ENCODE results near the gene AOC3.
A peak's percentile ranks its signal among the peaks of the same experiment; 100 is the strongest.

Gene AOC3, protein sequence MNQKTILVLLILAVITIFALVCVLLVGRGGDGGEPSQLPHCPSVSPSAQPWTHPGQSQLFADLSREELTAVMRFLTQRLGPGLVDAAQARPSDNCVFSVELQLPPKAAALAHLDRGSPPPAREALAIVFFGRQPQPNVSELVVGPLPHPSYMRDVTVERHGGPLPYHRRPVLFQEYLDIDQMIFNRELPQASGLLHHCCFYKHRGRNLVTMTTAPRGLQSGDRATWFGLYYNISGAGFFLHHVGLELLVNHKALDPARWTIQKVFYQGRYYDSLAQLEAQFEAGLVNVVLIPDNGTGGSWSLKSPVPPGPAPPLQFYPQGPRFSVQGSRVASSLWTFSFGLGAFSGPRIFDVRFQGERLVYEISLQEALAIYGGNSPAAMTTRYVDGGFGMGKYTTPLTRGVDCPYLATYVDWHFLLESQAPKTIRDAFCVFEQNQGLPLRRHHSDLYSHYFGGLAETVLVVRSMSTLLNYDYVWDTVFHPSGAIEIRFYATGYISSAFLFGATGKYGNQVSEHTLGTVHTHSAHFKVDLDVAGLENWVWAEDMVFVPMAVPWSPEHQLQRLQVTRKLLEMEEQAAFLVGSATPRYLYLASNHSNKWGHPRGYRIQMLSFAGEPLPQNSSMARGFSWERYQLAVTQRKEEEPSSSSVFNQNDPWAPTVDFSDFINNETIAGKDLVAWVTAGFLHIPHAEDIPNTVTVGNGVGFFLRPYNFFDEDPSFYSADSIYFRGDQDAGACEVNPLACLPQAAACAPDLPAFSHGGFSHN

DNA sequence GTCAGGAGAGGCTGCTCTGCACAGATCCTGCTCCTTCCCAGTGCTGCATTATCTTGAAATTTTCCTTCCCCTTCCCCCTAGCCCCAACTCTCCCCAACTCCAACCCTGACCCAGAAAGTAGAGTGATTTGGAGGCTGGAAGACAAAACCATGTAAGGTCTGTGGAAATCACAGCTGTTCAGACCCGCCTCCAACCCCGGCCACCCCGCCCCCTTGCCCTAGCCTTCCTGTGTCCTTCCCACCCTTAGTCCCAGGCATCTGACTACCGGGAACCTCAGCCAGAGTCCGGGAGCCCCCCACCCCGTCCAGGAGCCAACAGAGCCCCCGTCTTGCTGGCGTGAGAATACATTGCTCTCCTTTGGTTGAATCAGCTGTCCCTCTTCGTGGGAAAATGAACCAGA is at the start of gene AOC3:
Gene AOC3, plus strand, starts transcription at position 246 of the 400 bp plus-strand sequence. Its CDS starts 145 bp downstream, at position 391.
- Histone ChIP-seq H3K27me3 (ENCODE audit: low read depth) (no peaks in the 10 kb centered on the region), H3K9me3 (no peaks in the 10 kb centered on the region), H3K36me3 (replicated peaks) (no peaks in the 10 kb centered on the region), H3K4me3 (no peak within 1 kb of the TSS), H3K4me1 (no peaks in the 10 kb centered on the region)
- DNase-seq (ENCODE audit: low spot score in 2 of 2) = no peak
- in situ Hi-C loops (cut with MboI; ENCODE audit: low sequenced_read_pairs) = no loop called here

DNA sequence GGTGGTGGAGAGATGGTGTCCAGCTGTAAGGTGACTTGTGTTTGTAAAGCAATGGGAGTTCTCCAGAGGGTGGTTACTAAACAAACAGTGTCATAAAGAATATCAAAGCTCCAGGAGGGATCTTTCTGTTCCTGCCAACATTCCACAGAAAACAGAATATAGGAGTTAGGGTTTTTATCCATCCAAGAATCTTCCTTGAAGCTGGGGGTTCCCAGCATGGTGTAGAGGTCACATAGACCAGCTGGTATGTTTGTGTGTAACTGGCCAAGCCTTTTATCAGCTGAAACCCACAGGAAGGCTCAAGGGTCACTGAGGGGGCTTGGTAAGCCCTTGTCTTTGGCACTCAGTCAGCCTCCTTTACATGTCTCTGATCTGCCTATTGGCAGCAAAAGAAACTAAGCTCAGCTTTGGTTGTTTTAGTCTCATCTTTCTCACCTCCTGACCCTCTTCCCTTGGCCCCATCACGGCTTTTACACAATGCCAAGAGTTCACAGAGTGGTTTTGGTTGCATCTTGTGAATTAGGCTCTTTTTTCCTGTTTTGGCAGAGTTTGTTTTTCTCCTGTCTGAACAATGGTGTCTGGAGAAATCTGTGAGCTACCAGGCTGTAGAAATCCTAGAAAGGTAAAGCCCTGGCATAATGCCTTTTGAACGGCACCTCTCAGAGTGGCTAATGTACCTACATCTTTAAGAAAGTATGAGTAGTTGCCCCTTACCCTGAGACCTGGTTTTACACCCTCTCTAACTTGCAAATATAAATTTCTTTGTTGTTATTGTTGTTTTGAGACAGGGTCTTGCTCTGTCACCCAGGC is 47.7 kb upstream of the AOC3 start:
- no peak overlapping the region for H3K4me3 ChIP-seq
- H3K4me1 ChIP-seq = no peaks in the 10 kb centered on the region
- H3K36me3 ChIP-seq (replicated peaks) = no peaks in the 10 kb centered on the region
- in situ Hi-C loops (cut with MboI; ENCODE audit: low sequenced_read_pairs) = no loop called here
- no peak for DNase-seq (ENCODE audit: low spot score in 2 of 2)
- no peaks in the 10 kb centered on the region for H3K9me3 ChIP-seq
- peaks cover 7% of the 10 kb centered on the region; the same call in 1 of the 2 replicates for H3K27me3 ChIP-seq (ENCODE audit: low read depth)

DNA sequence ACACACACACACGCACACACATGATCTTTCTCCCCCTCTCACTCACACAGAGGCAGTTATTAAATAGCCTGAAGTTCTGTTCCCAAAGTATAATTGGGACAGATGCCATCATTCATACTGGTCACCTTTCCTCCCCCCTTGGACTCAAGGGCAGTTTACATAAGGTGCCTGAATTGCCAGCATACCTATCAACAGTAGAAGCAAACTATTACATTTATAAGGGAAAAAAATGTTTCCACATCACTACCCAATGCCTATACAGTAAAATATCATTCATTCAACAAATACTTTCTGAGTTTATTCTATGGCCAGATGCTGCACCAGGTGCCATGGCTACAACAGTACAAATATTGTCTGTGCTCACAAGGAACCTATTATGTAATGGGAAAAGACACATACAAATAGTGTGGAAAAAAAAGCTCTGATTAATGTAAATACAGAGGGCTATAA is 46.1 kb upstream of the AOC3 start:
- Histone ChIP-seq H3K36me3 (replicated peaks) (no peaks in the 10 kb centered on the region; the same call in 1 of the 2 replicates), H3K4me3 (no peak overlapping the region), H3K9me3 (no peaks in the 10 kb centered on the region), H3K27me3 (ENCODE audit: low read depth) (peaks cover 7% of the 10 kb centered on the region; the same call in 1 of the 2 replicates), H3K4me1 (no peaks in the 10 kb centered on the region)
- in situ Hi-C loops (cut with MboI; ENCODE audit: low sequenced_read_pairs) = no loop called here
- no peak for DNase-seq (ENCODE audit: low spot score in 2 of 2)

DNA sequence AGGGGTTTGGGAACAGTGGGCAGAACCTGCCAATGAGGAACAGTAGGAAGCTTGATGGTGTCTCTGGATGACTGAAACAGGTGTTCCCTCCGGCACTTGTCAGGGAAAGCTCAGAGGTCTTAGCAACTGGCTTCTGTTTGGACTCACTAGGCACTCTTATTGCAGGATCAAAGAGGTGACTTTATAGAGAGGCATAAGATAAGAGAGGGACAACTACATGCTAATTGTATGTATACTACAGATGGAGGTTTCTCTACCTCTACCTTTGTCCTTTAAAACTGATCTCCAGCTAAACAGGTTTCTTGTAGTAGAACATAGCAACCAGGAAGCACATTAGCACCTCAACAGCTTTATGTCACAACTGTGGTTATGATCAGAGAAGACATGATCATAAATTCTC is 44.8 kb upstream of the AOC3 start:
- Histone ChIP-seq H3K9me3 (no peaks in the 10 kb centered on the region), H3K27me3 (ENCODE audit: low read depth) (peaks cover 7% of the 10 kb centered on the region; the same call in 1 of the 2 replicates), H3K4me3 (no peak overlapping the region), H3K36me3 (replicated peaks) (peaks cover 13% of the 10 kb centered on the region), H3K4me1 (no peaks in the 10 kb centered on the region)
- in situ Hi-C loops (cut with MboI; ENCODE audit: low sequenced_read_pairs) = no loop called here
- DNase-seq (ENCODE audit: low spot score in 2 of 2) = no peak

DNA sequence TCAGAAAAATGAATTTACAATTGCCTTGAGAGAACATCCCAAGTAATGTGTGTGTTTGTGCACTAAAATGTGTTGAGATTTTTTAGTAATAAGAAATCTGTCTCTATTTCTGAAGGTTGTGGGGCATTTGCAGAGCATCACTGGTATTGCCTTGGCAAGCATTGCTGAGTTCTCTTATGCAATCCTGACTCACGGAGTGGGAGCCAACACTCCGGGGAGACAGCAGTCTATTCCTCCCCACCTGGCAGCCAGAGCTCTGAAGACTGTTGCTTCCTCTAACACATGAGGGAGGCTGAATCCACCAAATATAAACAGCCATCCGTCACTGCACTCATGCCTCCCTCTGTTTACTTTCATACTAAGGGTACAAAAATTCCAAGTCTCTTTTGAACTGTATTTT is 41.7 kb upstream of the AOC3 start:
- H3K27me3 ChIP-seq (ENCODE audit: low read depth) = no peaks in the 10 kb centered on the region
- no peaks in the 10 kb centered on the region for H3K9me3 ChIP-seq
- no peak overlapping the region for H3K4me3 ChIP-seq
- in situ Hi-C loops (cut with MboI; ENCODE audit: low sequenced_read_pairs) = no loop called here
- no peaks in the 10 kb centered on the region for H3K4me1 ChIP-seq
- no peak for DNase-seq (ENCODE audit: low spot score in 2 of 2)
- H3K36me3 ChIP-seq (replicated peaks) = peaks cover 30% of the 10 kb centered on the region

DNA sequence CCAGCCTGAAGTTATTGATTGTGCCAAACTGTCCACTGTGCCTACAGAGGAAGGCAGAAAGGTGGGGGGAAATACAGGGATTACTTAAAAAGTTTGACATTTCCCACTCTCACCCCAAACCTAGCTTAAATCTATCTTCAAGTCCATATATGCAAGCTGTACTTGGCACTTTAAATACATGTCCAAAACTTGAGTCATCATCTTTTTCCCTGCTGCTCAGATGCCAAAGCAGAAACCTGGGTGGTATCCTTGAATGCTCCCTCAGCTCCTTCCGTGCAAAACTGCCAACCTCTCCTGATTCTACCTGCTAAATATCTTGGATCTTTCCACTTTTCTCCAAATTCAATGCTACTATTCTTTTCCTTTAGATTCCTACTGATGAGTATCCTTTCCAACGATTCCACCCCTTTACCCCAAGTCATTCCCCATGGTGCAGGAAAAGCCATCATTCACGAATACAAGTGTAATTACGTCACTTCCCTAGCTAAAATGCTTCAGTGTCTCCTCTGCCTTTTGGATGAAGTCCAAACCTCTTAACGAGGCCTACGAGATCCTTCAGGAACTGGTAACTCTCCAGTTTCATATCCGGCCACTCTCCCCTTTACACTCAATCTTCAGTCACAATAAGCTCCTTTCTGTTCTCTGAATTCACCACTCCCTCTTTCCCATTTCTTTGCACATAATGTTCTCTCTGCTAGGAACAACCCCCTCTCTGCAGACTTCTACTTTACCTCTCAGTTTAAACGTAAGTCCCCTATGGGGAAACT is 36.2 kb upstream of the AOC3 start:
- H3K36me3 ChIP-seq (replicated peaks) = peaks cover 81% of the 10 kb centered on the region
- no peak for DNase-seq (ENCODE audit: low spot score in 2 of 2)

DNA sequence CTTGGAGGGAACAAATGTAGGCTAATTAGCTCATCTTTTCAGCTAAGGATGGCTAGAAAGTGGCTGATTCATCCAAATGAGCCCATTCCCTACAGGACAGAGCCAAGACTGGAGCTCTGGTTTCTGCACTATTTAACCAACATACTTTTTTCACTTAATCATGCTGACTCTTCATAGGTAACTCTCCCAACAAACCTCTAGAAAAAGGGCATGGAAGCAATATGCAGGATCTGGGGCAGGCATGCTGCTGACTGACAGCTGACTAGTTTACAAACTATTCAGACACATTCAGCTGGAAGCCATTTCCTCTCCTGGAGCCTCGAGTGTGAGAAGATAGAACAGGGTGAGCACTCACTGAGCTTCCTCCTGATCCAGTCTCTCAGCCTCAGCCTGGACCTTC is 33.1 kb upstream of the AOC3 start:
- DNase-seq (ENCODE audit: low spot score in 2 of 2) = no peak
- Histone ChIP-seq H3K4me1 (no peaks in the 10 kb centered on the region), H3K27me3 (ENCODE audit: low read depth) (no peaks in the 10 kb centered on the region), H3K4me3 (no peak overlapping the region), H3K9me3 (no peaks in the 10 kb centered on the region), H3K36me3 (replicated peaks) (peaks cover 72% of the 10 kb centered on the region)
- in situ Hi-C loops (cut with MboI; ENCODE audit: low sequenced_read_pairs) = no loop called here

More for the DNA sequence above, 36.2 kb upstream of the AOC3 start:
- Histone ChIP-seq H3K4me1 (no peaks in the 10 kb centered on the region), H3K9me3 (no peaks in the 10 kb centered on the region), H3K4me3 (no peak overlapping the region), H3K27me3 (ENCODE audit: low read depth) (no peaks in the 10 kb centered on the region)
- in situ Hi-C loops (cut with MboI; ENCODE audit: low sequenced_read_pairs) = no loop called here

DNA sequence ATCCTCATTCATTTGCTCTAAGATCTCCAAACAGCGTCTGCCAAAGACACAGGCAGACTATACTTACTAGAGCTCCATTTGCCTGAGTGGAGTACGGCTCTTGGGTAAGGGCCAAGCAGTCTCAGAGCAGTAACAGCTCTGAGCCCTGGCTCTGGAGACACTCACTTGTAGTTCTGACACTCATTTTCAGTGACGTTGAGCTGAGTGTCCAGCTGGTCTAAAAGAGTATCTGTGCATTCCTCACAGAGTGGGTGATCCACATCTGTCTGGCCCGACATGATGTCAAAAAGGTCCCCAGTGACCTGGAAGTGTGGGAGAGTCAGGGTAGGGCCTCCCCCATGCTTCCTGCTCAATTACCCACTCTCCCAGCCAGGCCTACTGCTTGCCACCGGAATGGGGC is 32.6 kb upstream of the AOC3 start:
- Histone ChIP-seq H3K36me3 (replicated peaks) (peaks cover 69% of the 10 kb centered on the region), H3K4me3 (no peak overlapping the region), H3K27me3 (ENCODE audit: low read depth) (no peaks in the 10 kb centered on the region), H3K9me3 (no peaks in the 10 kb centered on the region), H3K4me1 (no peaks in the 10 kb centered on the region)
- no peak for DNase-seq (ENCODE audit: low spot score in 2 of 2)
- in situ Hi-C loops (cut with MboI; ENCODE audit: low sequenced_read_pairs) = no loop called here

DNA sequence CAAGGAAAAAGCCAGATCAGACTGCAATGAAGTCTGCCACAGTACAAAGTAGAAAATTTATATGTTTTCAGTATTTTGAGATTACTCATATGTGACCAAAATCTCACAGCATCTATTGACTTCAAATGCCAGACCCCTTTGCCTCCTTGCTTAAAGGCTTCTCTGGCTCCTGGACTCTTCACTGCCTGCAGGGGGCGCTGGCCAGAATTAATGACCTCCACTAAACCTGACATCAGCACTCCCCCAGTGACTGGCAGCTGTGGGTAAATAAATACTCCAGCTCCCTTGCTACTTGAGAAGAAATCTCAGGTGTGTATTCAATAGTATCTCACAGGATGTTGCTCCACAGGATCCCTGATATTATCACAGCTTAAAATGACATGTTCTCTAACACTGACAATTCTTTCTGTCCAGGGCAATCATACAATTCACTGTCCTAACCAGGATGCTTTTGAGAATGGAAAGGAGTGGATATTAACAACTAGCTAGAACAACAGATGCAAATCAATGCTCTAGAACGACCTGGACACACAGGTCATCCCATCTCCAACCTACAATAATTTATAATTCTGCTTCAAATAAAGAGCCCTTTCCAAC is 31.0 kb upstream of the AOC3 start:
- in situ Hi-C loops (cut with MboI; ENCODE audit: low sequenced_read_pairs) = no loop called here
- no peaks in the 10 kb centered on the region for H3K9me3 ChIP-seq
- H3K4me1 ChIP-seq = no peaks in the 10 kb centered on the region
- no peaks in the 10 kb centered on the region for H3K27me3 ChIP-seq (ENCODE audit: low read depth)
- DNase-seq (ENCODE audit: low spot score in 2 of 2) = peak; percentile 61 to 86
- H3K4me3 ChIP-seq = no peak overlapping the region
- peaks cover 52% of the 10 kb centered on the region for H3K36me3 ChIP-seq (replicated peaks)

DNA sequence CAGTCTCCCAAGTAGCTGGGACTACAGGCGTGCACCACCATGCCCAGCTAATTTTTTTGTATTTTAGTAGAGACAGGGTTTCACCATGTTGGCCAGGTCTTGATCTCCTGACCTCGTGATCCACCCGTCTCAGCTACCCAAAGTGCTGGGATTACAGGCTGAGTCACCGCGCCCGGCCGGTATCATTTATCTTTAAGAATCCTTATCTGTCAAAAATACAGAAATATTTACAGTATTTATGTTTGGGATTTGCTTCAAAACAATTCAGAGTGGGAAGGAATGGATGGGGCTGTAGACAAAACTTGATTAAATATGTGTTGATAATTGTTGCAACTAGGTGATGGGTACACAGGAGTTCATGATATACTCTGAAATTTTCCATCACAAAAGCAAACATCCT is 29.8 kb upstream of the AOC3 start:
- Histone ChIP-seq H3K4me1 (no peaks in the 10 kb centered on the region), H3K9me3 (no peaks in the 10 kb centered on the region), H3K27me3 (ENCODE audit: low read depth) (no peaks in the 10 kb centered on the region), H3K36me3 (replicated peaks) (peaks cover 41% of the 10 kb centered on the region), H3K4me3 (no peak overlapping the region)
- in situ Hi-C loops (cut with MboI; ENCODE audit: low sequenced_read_pairs) = no loop called here
- no peak for DNase-seq (ENCODE audit: low spot score in 2 of 2)

DNA sequence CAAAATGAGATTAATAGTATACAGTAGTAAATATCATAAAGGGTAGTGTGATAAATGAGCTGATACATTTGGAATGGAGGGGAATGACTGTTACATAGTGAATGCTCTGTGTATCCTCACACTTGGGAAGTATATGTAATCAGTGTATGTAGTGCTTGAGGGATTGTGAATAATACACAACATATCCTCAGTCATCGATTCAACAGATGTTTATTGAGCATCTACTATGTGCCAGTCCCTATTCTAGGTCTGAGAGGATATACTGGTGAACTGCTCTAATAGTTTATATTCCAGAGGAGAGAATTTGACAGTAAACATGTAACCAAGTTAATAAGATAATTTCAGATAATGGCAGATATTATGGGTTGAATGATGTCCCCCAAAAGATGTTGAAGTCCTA is 23.5 kb upstream of the AOC3 start:
- Histone ChIP-seq H3K9me3 (no peaks in the 10 kb centered on the region), H3K4me3 (no peak overlapping the region), H3K4me1 (no peaks in the 10 kb centered on the region; the same call in 1 of the 2 replicates), H3K27me3 (ENCODE audit: low read depth) (no peaks in the 10 kb centered on the region), H3K36me3 (replicated peaks) (no peaks in the 10 kb centered on the region)
- in situ Hi-C loops (cut with MboI; ENCODE audit: low sequenced_read_pairs) = loop anchor here (25.0 kb wide), 1 partner anchor 510 kb away; no protein-coding TSS in a partner anchor
- DNase-seq (ENCODE audit: low spot score in 2 of 2) = no peak

DNA sequence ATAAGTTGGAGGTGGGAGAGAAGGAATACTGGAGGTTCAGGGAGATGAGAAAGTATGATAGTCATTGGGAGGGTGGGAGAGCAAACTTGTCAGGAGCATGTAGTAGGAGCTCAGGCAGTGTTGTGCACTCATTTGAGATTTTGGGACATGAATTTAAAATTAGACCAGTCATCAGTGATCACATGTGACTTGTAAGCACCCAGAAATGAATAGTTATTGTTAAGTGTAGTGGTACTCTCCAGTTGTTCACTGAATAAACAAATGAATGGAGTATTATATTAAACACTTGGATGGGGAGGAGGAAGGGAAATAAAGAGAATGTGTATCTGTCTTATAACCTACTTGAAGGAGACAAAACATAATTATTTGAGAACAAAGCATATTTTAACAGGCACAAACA is 20.0 kb upstream of the AOC3 start:
- H3K9me3 ChIP-seq = no peaks in the 10 kb centered on the region
- in situ Hi-C loops (cut with MboI; ENCODE audit: low sequenced_read_pairs) = loop anchor here (10.0 to 25.0 kb wide), 2 partner anchors 256 to 506 kb away; partner anchors contain the start of gene PSMC3IP
- peaks cover 19% of the 10 kb centered on the region for H3K36me3 ChIP-seq (replicated peaks)
- DNase-seq (ENCODE audit: low spot score in 2 of 2) = no peak
- H3K27me3 ChIP-seq (ENCODE audit: low read depth) = no peaks in the 10 kb centered on the region
- no peak overlapping the region for H3K4me3 ChIP-seq
- peaks cover 7% of the 10 kb centered on the region for H3K4me1 ChIP-seq
